Calu3 (cell line): ENCODE results near the gene SNX10. TPM values are rescaled to one million over a fixed set of nuclear protein-coding genes. Genes with fewer than 3 reads are reported as not detected.

ENCODE experiments used
- BruUV-seq: library from RNA; stranded (reverse); fragments of 400-500 nt; replicated peaks from 2 replicates; lab custom pipeline; 2021; lab: Mats Ljungman, UMichigan
- CTCF ChIA-PET: fragments of 300-600 bp; sonication (Branson Sonifier 250); formaldehyde crosslinking; loops from one replicate; lab custom pipeline; 2022; ENCODE audit warnings: antibody characterized with exemption; lab: Charles Lee
- DNase-seq: peaks from one replicate; pipeline ENCODE4 v3.0.0; 2022
- H3K27ac Mint-ChIP-seq: one replicate; pipeline ENCODE4 v1.8.0; 2022; ENCODE audit warnings: mixed read lengths; ENCODE audit not compliant: unreplicated experiment
- H3K27me3 Mint-ChIP-seq: one replicate; pipeline ENCODE4 v1.8.0; 2022; ENCODE audit warnings: mixed read lengths; ENCODE audit not compliant: unreplicated experiment
- H3K36me3 Mint-ChIP-seq: one replicate; pipeline ENCODE4 v1.8.0; 2022; ENCODE audit warnings: mild to moderate bottlenecking, moderate library complexity, mixed read lengths; ENCODE audit not compliant: insufficient read depth, unreplicated experiment
- H3K4me1 Mint-ChIP-seq: one replicate; pipeline ENCODE4 v1.8.0; 2022; ENCODE audit warnings: mild to moderate bottlenecking, low read depth, mixed read lengths; ENCODE audit not compliant: unreplicated experiment
- H3K4me3 Mint-ChIP-seq: one replicate; pipeline ENCODE4 v1.8.0; 2022; ENCODE audit warnings: mild to moderate bottlenecking, low read depth, moderate library complexity, mixed read lengths; ENCODE audit not compliant: unreplicated experiment
- H3K9me3 Mint-ChIP-seq: one replicate; pipeline ENCODE4 v1.8.0; 2022; ENCODE audit warnings: low read depth, mixed read lengths; ENCODE audit not compliant: unreplicated experiment
- CTCF ChIP-seq: fragments of 200-600 bp; IDR thresholded peaks from one replicate; pipeline ENCODE4 v1.8.0; 2022; ENCODE audit warnings: antibody characterized with exemption; ENCODE audit not compliant: unreplicated experiment
- intact Hi-C: fragments of 100-400 bp; cut with micrococcal nuclease; formaldehyde crosslinking; loops from one replicate; pipeline ENCODE4 v1.10.0; 2022; ENCODE audit not compliant: unreplicated experiment
- total RNA-seq: library from RNA; stranded (reverse); gene quantifications from 2 replicates; pipeline ENCODE4 v1.2.3, GENCODE V29; 2022

The SNX10 gene
- total RNA-seq, 1 experiment from 2014 or later: 22.1 TPM

DNA sequence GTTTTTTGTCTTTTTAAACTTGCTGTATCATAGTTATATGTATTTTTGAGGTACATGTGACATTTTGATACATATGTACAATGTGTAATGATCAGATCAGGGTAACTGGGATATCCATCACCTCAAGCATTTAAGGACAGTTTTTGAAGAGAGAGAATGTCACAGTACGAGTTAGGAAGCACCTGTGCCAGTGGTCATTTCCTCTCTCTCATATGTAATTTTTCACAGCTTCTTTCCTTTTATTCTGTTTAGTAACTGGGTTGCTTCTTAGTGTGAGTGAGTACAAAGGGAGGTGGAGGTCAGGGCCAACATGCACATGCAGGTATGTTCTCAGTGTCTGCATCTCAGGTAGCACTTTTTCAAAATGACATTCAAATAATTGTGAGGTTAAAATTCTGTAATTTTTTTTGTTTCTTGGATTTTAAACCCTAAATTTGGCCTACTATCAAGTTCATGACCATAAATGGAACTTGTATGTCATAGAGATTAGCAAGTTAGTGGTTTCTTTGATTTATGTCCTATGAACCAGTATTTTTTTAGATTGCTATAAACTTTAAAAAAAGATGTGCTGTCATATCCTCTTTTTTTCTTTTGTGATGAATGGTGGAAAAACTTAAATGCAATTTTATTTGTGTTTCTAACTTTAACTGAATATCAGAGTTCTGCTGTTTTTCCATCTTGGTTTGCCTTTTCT is 42.7 kb downstream of the SNX10 start:
- no peaks in the 10 kb centered on the region for H3K27me3 Mint-ChIP-seq
- no TSS peak for BruUV-seq
- H3K9me3 Mint-ChIP-seq: no peaks in the 10 kb centered on the region
- no peak for TF ChIP-seq CTCF
- DNase-seq: no peak
- peaks cover 8% of the 10 kb centered on the region for H3K4me1 Mint-ChIP-seq
- CTCF ChIA-PET: no interaction called here
- intact Hi-C loops: no loop called here
- H3K36me3 Mint-ChIP-seq: no peaks in the 10 kb centered on the region
- H3K4me3 Mint-ChIP-seq: no peak overlapping the region
- no peak overlapping the region for H3K27ac Mint-ChIP-seq

DNA sequence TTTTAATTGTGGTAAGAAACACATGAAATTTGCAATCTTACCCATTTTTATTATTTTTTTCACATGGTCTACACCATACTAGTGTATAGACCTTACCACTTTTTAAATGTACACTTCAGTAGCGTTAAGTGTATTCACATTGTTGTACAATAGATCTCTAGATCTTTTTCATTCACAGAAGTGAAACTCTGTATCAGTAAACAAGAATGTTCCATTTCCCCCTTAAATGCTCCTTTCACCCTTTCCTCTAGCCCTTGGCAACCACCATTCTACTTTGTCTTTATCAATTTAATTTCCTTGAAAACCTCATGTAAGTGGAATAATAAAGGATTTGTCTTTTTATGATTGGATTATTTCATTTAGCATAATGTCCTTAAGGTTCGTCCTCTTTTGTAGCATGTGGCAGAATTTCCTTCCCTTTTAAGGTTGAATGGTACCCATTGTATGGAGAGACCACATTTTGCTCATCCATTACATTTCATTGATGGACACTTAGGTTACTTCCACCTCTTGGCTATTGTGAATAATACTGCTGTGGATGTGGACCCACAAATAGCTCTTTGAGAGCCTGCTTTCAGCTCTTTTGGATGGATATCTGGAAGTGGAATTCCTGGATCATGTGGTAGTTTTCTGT is 45.7 kb downstream of the SNX10 start:
- Mint-ChIP-seq H3K36me3 (no peaks in the 10 kb centered on the region), H3K27ac (no peak overlapping the region), H3K27me3 (no peaks in the 10 kb centered on the region), H3K9me3 (no peaks in the 10 kb centered on the region), H3K4me3 (no peak overlapping the region), H3K4me1 (no peaks in the 10 kb centered on the region)
- TF ChIP-seq CTCF: no peak
- BruUV-seq: no TSS peak
- DNase-seq: no peak
- intact Hi-C loops: no loop called here
- CTCF ChIA-PET: no interaction called here

DNA sequence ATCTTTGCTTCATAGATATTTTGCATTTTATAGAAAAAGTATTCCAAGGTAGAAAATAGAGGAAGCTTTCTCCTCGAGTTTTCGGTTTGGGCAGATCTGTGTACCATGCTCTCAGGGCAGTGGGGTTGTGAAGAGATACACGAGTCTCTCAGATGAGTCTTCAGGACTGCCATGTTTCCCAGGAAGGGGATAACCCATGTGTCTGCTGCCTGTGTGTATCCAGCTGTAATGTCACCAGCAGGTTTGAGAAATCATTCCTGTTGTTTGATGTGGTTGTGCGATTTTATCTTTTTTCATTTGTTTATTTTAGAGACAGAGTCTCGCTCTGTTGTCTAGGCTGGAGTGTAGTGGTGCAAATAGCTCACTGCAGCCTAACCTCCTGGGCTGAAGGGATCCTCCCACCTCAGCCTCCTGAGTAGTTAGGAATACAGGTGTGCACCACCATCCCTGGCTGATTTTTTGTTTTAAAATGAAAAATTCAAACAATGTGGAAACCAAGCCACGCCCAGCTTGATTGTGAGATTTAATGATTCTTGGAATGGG is 48.9 kb downstream of the SNX10 start:
- no peak for DNase-seq
- no TSS peak for BruUV-seq
- CTCF ChIA-PET: no interaction called here
- no peak for TF ChIP-seq CTCF
- Mint-ChIP-seq H3K27me3 (no peaks in the 10 kb centered on the region), H3K9me3 (no peaks in the 10 kb centered on the region), H3K4me3 (no peak overlapping the region), H3K4me1 (no peaks in the 10 kb centered on the region), H3K36me3 (no peaks in the 10 kb centered on the region), H3K27ac (no peak overlapping the region)
- intact Hi-C loops: no loop called here

- intact Hi-C loops: no loop called here
- no peak overlapping the region for H3K4me3 Mint-ChIP-seq
- no peak for TF ChIP-seq CTCF
- BruUV-seq: no TSS peak
- peaks cover 5% of the 10 kb centered on the region for H3K36me3 Mint-ChIP-seq
- H3K27me3 Mint-ChIP-seq: no peaks in the 10 kb centered on the region
- no peaks in the 10 kb centered on the region for H3K9me3 Mint-ChIP-seq
- no peak overlapping the region for H3K27ac Mint-ChIP-seq
- no peak for DNase-seq
- CTCF ChIA-PET: no interaction called here
- peaks cover 22% of the 10 kb centered on the region for H3K4me1 Mint-ChIP-seq
Observed at GRCh38 chr7:26343320-26343832, 51.7 kb downstream of the SNX10 start.
